KMS-11 (cell line): Measurements from ENCODE around the gene WT1.

Experiments
- H2AFZ ChIP-seq: fragments of 200-600 bp; sonication (generic); 2 replicates; pipeline ENCODE4 v1.6.1; 2016; ENCODE audit warnings: antibody characterized with exemption, mixed run types, low read depth
- H3K27ac ChIP-seq: fragments of 200-600 bp; sonication (generic); 2 replicates; pipeline ENCODE4 v1.6.1; 2016; ENCODE audit warnings: mild to moderate bottlenecking, mixed run types
- H3K27me3 ChIP-seq: fragments of 200-600 bp; sonication (generic); 2 replicates; pipeline ENCODE4 v1.6.1; 2017; ENCODE audit warnings: mild to moderate bottlenecking, low read depth, mixed run types, moderate library complexity; ENCODE audit not compliant: insufficient read depth
- H3K36me3 ChIP-seq: fragments of 200-600 bp; sonication (generic); 2 replicates; pipeline ENCODE4 v1.6.1; 2017; ENCODE audit warnings: mild to moderate bottlenecking, mixed run types; ENCODE audit not compliant: insufficient read depth
- H3K4me1 ChIP-seq: fragments of 200-600 bp; sonication (generic); 2 replicates; pipeline ENCODE4 v1.6.1; 2016; ENCODE audit warnings: mild to moderate bottlenecking, low read depth, mixed run types; ENCODE audit not compliant: poor library complexity, severe bottlenecking
- H3K4me2 ChIP-seq: fragments of 200-600 bp; sonication (generic); 2 replicates; pipeline ENCODE4 v1.7.0; 2016; ENCODE audit warnings: mild to moderate bottlenecking, mixed run types
- H3K4me3 ChIP-seq: fragments of 200-600 bp; sonication (generic); IDR thresholded peaks from 2 replicates; pipeline ENCODE4 v1.6.1; 2017; ENCODE audit warnings: low read depth, low read length, mixed read lengths; ENCODE audit not compliant: insufficient read depth
- H3K79me2 ChIP-seq: fragments of 200-600 bp; sonication (generic); 2 replicates; pipeline ENCODE4 v1.6.1; 2016; ENCODE audit warnings: low read depth, mixed run types; ENCODE audit not compliant: insufficient read depth
- H3K9ac ChIP-seq: fragments of 200-600 bp; sonication (generic); 2 replicates; pipeline ENCODE4 v1.6.1; 2016; ENCODE audit warnings: mild to moderate bottlenecking, mixed run types
- H4K20me1 ChIP-seq: fragments of 200-600 bp; sonication (generic); 2 replicates; pipeline ENCODE4 v1.6.1; 2016; ENCODE audit warnings: mild to moderate bottlenecking, mixed run types; ENCODE audit not compliant: insufficient read depth
- CTCF ChIP-seq: fragments of 200-600 bp; sonication (generic); conservative IDR thresholded peaks from 2 replicates; pipeline ENCODE4 v1.6.1; 2017; ENCODE audit warnings: low read depth, mild to moderate bottlenecking, antibody characterized with exemption, low read length, moderate library complexity, mixed read lengths

WT1 gene

GRCh38 chr11:32450372-32450771, 15.0 kb upstream of the WT1 start:
- Histone ChIP-seq H3K4me1 (peaks cover 17% of the 10 kb centered on the region), H4K20me1 (no peaks in the 10 kb centered on the region), H3K27ac (no peak overlapping the region), H3K4me2 (no peak overlapping the region), H3K4me3 (no peak overlapping the region), H2AFZ (no peak overlapping the region), H3K79me2 (no peaks in the 10 kb centered on the region), H3K27me3 (no peaks in the 10 kb centered on the region), H3K9ac (no peak overlapping the region), H3K36me3 (no peaks in the 10 kb centered on the region)
- no peak for TF ChIP-seq CTCF

GRCh38 chr11:32448232-32448631, 12.9 kb upstream of the WT1 start:
- H3K4me2 ChIP-seq: no peak overlapping the region
- H3K36me3 ChIP-seq: no peaks in the 10 kb centered on the region
- no peak overlapping the region for H3K4me3 ChIP-seq
- H3K4me1 ChIP-seq: peaks cover 17% of the 10 kb centered on the region
- H2AFZ ChIP-seq: no peak overlapping the region
- no peaks in the 10 kb centered on the region for H3K79me2 ChIP-seq
- no peak overlapping the region for H3K9ac ChIP-seq
- 0 out of 2 replicates have a peak, but pooled peaks have one; percentile 28 for TF ChIP-seq CTCF
- H3K27ac ChIP-seq: no peak overlapping the region
- H3K27me3 ChIP-seq: no peaks in the 10 kb centered on the region
- H4K20me1 ChIP-seq: no peaks in the 10 kb centered on the region

- Histone ChIP-seq H3K27me3 (no peaks in the 10 kb centered on the region), H3K4me1 (peaks cover 17% of the 10 kb centered on the region), H4K20me1 (no peaks in the 10 kb centered on the region), H3K79me2 (no peaks in the 10 kb centered on the region), H3K27ac (no peak overlapping the region), H3K4me3 (no peak overlapping the region), H3K36me3 (no peaks in the 10 kb centered on the region), H3K9ac (no peak overlapping the region), H3K4me2 (peak overlapping the region; percentile 38; the same call in 1 of the 2 replicates), H2AFZ (no peak overlapping the region)
- TF ChIP-seq CTCF: no peak
Measured at GRCh38 chr11:32447252-32447651, 11.9 kb upstream of the WT1 start.

GRCh38 chr11:32446227-32446626, 10.9 kb upstream of the WT1 start:
- Histone ChIP-seq H3K27ac (no peak overlapping the region), H3K4me1 (peaks cover 17% of the 10 kb centered on the region)

More at GRCh38 chr11:32446227-32446626, 10.9 kb upstream of the WT1 start:
- H4K20me1 ChIP-seq: no peaks in the 10 kb centered on the region
- H3K4me2 ChIP-seq: no peak overlapping the region
- H2AFZ ChIP-seq: no peak overlapping the region
- H3K27me3 ChIP-seq: no peaks in the 10 kb centered on the region
- no peak overlapping the region for H3K4me3 ChIP-seq
- no peaks in the 10 kb centered on the region for H3K79me2 ChIP-seq
- no peak overlapping the region for H3K9ac ChIP-seq
- H3K36me3 ChIP-seq: no peaks in the 10 kb centered on the region
- no peak for TF ChIP-seq CTCF
